ENCODE results near the gene ADCK1. TPM values are rescaled to one million over a fixed set of nuclear protein-coding genes. Genes with fewer than 3 reads are reported as not detected.
"Not testable (repeated sequence)": the region's sequence is repeated elsewhere in the genome, so short reads cannot be mapped to it uniquely, and the experiment has no call there.

ADCK1 gene
- total RNA-seq, 4 donors from 2014 or later, result 6.0 to 16.0 (median 9.0) TPM

DNA sequence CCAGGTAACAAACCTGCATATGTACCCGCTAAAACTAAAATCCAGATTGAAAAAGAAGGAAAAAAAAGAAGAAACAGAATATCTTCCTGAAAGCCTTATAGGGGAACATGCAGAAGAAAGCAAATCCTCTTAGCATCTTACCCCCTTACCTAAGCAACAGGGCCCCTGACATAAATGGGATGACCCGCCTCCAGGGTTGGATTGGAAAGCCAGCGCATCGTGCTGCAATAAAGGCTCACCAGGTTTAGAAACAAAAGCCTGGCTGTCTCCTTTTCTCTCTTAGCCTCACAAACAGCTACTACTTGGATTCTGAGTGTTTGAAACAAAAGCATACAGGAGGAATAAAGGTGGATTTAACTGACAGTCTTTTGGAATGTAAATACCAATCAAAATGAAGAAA is 13.8 kb upstream of the ADCK1 start:
- Histone ChIP-seq H3K36me3 (no peaks in the 10 kb centered on the region), H3K9me3 (no peaks in the 10 kb centered on the region), H3K27me3 (no peaks in the 10 kb centered on the region), H3K27ac (no peak overlapping the region), H3K4me1 (no peaks in the 10 kb centered on the region), H3K4me3 (no peak overlapping the region)
- TF ChIP-seq, protein P1, sequence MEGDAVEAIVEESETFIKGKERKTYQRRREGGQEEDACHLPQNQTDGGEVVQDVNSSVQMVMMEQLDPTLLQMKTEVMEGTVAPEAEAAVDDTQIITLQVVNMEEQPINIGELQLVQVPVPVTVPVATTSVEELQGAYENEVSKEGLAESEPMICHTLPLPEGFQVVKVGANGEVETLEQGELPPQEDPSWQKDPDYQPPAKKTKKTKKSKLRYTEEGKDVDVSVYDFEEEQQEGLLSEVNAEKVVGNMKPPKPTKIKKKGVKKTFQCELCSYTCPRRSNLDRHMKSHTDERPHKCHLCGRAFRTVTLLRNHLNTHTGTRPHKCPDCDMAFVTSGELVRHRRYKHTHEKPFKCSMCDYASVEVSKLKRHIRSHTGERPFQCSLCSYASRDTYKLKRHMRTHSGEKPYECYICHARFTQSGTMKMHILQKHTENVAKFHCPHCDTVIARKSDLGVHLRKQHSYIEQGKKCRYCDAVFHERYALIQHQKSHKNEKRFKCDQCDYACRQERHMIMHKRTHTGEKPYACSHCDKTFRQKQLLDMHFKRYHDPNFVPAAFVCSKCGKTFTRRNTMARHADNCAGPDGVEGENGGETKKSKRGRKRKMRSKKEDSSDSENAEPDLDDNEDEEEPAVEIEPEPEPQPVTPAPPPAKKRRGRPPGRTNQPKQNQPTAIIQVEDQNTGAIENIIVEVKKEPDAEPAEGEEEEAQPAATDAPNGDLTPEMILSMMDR (IDR thresholded peaks at IDR 0.05), result no peak
- TF ChIP-seq EP300 (IDR thresholded peaks at IDR 0.05) (no peak), POLR2A (IDR thresholded peaks at IDR 0.05) (no peak), POLR2AphosphoS5 (IDR thresholded peaks at IDR 0.05) (no peak)
- WGBS, result 46% methylated on average over 4 of the region's 4 CpGs
- DNase-seq (ENCODE audit: low spot score in 2 of 2), result no peak

DNA sequence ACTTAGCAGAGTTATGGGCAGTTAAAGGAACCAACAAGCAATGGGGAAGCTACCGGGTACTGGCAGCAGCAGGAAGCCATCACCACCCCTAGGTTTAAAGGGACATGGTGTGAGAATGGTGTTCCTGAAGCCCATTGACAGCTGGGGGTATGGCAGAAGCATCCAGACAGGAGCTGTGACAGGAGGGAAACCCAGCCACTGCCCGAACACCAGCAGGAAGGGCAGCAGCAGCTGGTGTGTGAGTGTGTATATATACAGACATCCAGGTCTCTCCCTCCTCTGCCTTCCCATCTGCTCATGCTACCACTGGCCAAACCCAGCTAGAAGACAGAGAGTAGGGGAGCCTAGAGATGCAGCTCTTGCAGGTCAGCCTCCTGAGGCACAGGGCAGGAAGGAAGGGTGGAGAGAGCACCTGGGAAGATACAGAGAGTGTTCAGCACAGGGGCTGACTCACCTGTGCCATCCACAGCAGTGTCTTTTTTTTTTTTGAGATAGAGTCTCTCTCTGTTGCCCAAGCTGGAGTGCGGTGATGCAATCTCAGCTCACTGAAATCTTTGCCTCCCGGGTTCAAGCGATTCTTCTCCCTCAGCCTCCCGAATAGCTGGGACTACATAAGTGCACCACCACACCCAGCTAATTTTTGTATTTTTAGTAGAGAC is 9.2 kb upstream of the ADCK1 start:
- DNase-seq (ENCODE audit: low spot score in 2 of 2), result no peak
- 77% methylated on average over 6 of the region's 6 CpGs for WGBS
- no peak overlapping the region for H3K4me3 ChIP-seq
- no peaks in the 10 kb centered on the region for H3K9me3 ChIP-seq
- H3K36me3 ChIP-seq, result no peaks in the 10 kb centered on the region
- H3K27ac ChIP-seq, result no peak overlapping the region
- TF ChIP-seq EP300 (IDR thresholded peaks at IDR 0.05), result no peak
- no peak for TF ChIP-seq POLR2A (IDR thresholded peaks at IDR 0.05)
- TF ChIP-seq, protein P1 (IDR thresholded peaks at IDR 0.05), result no peak
- TF ChIP-seq POLR2AphosphoS5 (IDR thresholded peaks at IDR 0.05), result no peak
- H3K4me1 ChIP-seq, result no peaks in the 10 kb centered on the region
- H3K27me3 ChIP-seq, result no peaks in the 10 kb centered on the region

DNA sequence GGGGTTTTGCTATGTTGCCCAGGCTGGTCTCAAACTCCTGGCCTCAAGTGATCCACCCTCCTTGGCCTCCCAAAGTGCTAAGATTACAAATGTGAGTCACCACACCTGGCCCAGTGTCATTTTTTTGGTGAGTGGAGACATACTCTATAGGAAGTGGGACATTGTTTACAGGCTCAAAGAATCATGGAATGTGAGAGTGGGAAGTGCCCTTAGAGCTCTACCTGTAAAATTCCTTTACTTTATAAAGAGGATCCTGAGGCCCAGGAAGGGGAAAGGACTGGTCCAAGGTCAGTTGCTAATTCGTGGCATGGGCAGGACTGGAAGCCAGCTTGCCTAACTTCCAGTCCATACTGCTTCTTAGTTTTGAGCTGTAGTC is 8.7 kb upstream of the ADCK1 start:
- H3K9me3 ChIP-seq, result no peaks in the 10 kb centered on the region
- DNase-seq (ENCODE audit: low spot score in 2 of 2), result no peak
- H3K4me1 ChIP-seq, result no peaks in the 10 kb centered on the region
- 73% methylated on average over 1 of the region's 1 CpG for whole genome bisulfite sequencing
- H3K27me3 ChIP-seq, result no peaks in the 10 kb centered on the region
- no peaks in the 10 kb centered on the region for H3K36me3 ChIP-seq
- TF ChIP-seq, protein P1 (IDR thresholded peaks at IDR 0.05), result no peak
- TF ChIP-seq POLR2A (IDR thresholded peaks at IDR 0.05), result no peak
- TF ChIP-seq EP300 (IDR thresholded peaks at IDR 0.05), result no peak
- TF ChIP-seq POLR2AphosphoS5 (IDR thresholded peaks at IDR 0.05), result no peak
- H3K4me3 ChIP-seq, result no peak overlapping the region
- H3K27ac ChIP-seq, result no peak overlapping the region

DNA sequence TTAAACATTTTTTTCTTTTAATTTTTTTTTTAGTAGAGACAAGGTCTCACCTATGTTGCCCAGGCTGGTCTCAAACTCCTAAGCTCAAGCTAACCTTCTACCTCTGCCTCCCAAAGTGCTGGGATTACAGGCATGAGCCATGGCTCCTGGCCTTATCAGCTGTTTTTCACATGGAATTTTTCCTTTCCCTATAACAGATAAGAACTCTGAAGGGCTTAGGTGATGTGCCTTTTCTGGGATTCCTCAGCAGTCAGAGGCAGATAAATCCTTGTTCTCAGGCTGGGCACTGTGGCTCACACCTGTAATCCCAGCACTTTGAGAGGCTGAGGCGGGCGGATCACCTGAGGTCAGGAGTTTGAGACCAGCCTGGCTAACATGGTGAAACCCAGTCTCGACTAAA is 6.7 kb upstream of the ADCK1 start:
- H3K4me1 ChIP-seq; DNase-seq (ENCODE audit: low spot score in 2 of 2); H3K36me3 ChIP-seq; H3K27me3 ChIP-seq; H3K27ac ChIP-seq; H3K9me3 ChIP-seq; H3K4me3 ChIP-seq: not testable (repeated sequence)
- WGBS, result 97% methylated on average over 3 of the region's 3 CpGs

DNA sequence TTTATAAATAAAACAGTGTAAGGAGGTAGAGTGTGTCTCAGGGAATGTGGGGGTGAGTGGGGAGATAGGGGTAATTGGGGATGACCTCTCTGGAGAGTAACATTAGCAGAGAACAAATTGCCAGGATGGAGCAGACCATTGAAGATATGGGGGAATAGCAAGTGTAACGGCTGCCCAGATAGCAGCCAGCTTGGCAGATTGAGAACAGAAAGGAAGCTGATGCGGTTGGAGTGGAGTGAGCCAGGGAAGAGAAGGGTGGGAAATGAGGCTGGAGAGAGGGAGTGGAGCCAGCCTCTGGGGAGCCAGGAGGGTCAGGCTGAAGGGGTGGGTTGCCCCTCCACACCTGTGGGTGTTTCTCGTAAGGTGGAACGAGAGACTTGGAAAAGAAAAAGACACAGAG is 5.6 kb upstream of the ADCK1 start:
- Histone ChIP-seq H3K27me3 (no peaks in the 10 kb centered on the region), H3K27ac (no peak overlapping the region), H3K4me1 (peaks cover under 1% of the 10 kb centered on the region), H3K9me3 (no peaks in the 10 kb centered on the region), H3K36me3 (no peaks in the 10 kb centered on the region), H3K4me3 (no peak overlapping the region)
- DNase-seq (ENCODE audit: low spot score in 2 of 2), result no peak
- 67% methylated on average over 4 of the region's 4 CpGs for WGBS
- TF ChIP-seq POLR2AphosphoS5 (IDR thresholded peaks at IDR 0.05) (no peak), EP300 (IDR thresholded peaks at IDR 0.05) (no peak), POLR2A (IDR thresholded peaks at IDR 0.05) (no peak)
- TF ChIP-seq, protein P1 (IDR thresholded peaks at IDR 0.05), result no peak

DNA sequence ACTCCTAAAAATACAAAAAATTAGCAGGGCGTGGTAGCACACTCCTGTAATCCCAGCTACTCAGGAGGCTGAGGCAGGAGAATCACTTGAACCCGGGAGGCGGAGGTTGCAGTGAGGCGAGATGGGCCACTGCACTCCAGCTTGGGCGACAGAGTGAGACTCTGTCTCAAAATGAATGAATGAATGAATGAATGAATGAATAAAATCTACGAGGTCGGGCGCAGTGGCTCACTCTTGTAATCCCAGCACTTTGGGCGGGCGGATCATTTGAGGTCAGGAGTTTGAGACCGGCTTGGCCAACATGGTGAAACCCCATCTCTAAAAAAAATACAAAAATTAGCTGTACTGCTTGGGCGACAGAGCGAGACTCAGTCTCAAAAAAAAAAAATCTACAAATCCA is 453 bp upstream of the ADCK1 start:
- WGBS, result 78% methylated on average over 13 of the region's 13 CpGs
- not testable (repeated sequence) for H3K9me3 ChIP-seq; H3K4me1 ChIP-seq; H3K27ac ChIP-seq; H3K36me3 ChIP-seq; DNase-seq (ENCODE audit: low spot score in 2 of 2); H3K27me3 ChIP-seq
- H3K4me3 ChIP-seq, result peak overlapping the region; percentile 71

Data from suprapubic skin (tissue), 4 donors.